BLaER1 (cell line): ENCODE measurements around the gene CA9.

Experiments
- H3K27ac ChIP-seq: shearing (Covaris generic); formaldehyde crosslinking; 2 replicates; pipeline ENCODE4 v1.8.1; 2022
- H3K27me3 ChIP-seq: shearing (Covaris generic); formaldehyde crosslinking; 2 replicates; pipeline ENCODE4 v1.8.1; 2022
- H3K36me3 ChIP-seq: shearing (Covaris generic); formaldehyde crosslinking; 2 replicates; pipeline ENCODE4 v1.8.1; 2022
- H3K4me1 ChIP-seq: shearing (Covaris generic); formaldehyde crosslinking; 2 replicates; pipeline ENCODE4 v1.8.1; 2022
- H3K4me2 ChIP-seq: shearing (Covaris generic); formaldehyde crosslinking; 2 replicates; pipeline ENCODE4 v1.8.1; 2022
- H3K4me3 ChIP-seq: shearing (Covaris generic); formaldehyde crosslinking; 2 replicates; pipeline ENCODE4 v1.8.1; 2022
- H3K9ac ChIP-seq: shearing (Covaris generic); formaldehyde crosslinking; 2 replicates; pipeline ENCODE4 v1.8.1; 2022
- H3K9me3 ChIP-seq: shearing (Covaris generic); formaldehyde crosslinking; 2 replicates; pipeline ENCODE4 v1.8.1; 2022
- H4K20me1 ChIP-seq: shearing (Covaris generic); formaldehyde crosslinking; 2 replicates; pipeline ENCODE4 v1.8.1; 2022
- Cebpa-rat ChIP-seq: shearing (Covaris generic); IDR thresholded peaks from 2 replicates; pipeline ENCODE4 v1.8.1; 2022

Gene CA9

GRCh38 chr9:35690614-35691333, 17.0 kb downstream of the CA9 start:
- Histone ChIP-seq H3K27me3 (no peaks in the 10 kb centered on the region), H3K27ac (peak overlapping the region; percentile 81), H3K4me2 (peak overlapping the region; percentile 93), H3K9me3 (no peaks in the 10 kb centered on the region), H3K4me1 (peaks cover 48% of the 10 kb centered on the region), H3K4me3 (peak overlapping the region; percentile 73), H3K9ac (peak overlapping the region; percentile 79), H3K36me3 (peaks cover 5% of the 10 kb centered on the region), H4K20me1 (no peaks in the 10 kb centered on the region)
- TF ChIP-seq Cebpa-rat, result no peak

- no peaks in the 10 kb centered on the region for H3K27me3 ChIP-seq
- H4K20me1 ChIP-seq, result no peaks in the 10 kb centered on the region
- H3K27ac ChIP-seq, result peak overlapping the region; percentile 81
- H3K36me3 ChIP-seq, result peaks cover 9% of the 10 kb centered on the region
- H3K4me1 ChIP-seq, result peaks cover 47% of the 10 kb centered on the region
- no peaks in the 10 kb centered on the region for H3K9me3 ChIP-seq
- TF ChIP-seq Cebpa-rat, result no peak
- H3K4me2 ChIP-seq, result peak overlapping the region; percentile 93
- peak overlapping the region; percentile 73 for H3K4me3 ChIP-seq
- H3K9ac ChIP-seq, result peak overlapping the region; percentile 79
These were observed 17.6 kb downstream of the CA9 start for GRCh38 chr9:35691334-35691650.

DNA sequence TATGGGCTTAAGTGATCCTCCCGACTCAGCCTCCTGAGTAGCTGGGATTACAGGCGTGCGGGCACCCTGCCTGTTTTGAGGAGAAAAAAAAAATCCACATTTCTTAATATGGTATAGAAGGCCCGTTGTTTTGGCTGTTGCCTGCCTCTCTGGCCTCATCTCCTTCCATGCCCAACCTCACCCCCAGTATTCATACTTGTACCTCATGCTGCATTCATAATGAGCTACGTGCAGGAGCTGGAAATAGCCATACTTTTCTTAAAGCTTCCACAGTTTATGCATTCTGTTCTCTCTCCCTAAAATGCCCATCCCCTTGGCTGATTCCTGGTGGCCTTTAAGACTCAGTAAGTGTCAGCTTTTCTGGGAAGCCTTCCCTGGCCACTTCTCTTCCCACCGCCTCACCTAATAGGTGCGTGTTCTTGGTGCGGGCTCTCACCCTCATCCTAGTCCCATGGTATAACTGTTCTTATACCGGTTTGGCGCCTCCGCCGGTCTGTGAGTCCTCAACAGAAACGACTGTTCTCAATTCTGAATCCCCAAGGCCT, 18.1 kb downstream of the CA9 start:
- Histone ChIP-seq H3K4me3 (no peak overlapping the region), H3K27ac (peak overlapping the region; percentile 81), H3K27me3 (no peaks in the 10 kb centered on the region), H3K9me3 (no peaks in the 10 kb centered on the region), H3K9ac (no peak overlapping the region; the same call in 1 of the 2 replicates), H3K4me1 (peaks cover 42% of the 10 kb centered on the region), H3K36me3 (peaks cover 14% of the 10 kb centered on the region), H3K4me2 (peak overlapping the region; percentile 93), H4K20me1 (no peaks in the 10 kb centered on the region)
- TF ChIP-seq Cebpa-rat, result no peak

GRCh38 chr9:35695943-35696401, 22.2 kb downstream of the CA9 start:
- Histone ChIP-seq H3K27ac (no peak overlapping the region), H3K4me3 (no peak overlapping the region), H3K9ac (no peak overlapping the region), H4K20me1 (no peaks in the 10 kb centered on the region), H3K4me2 (no peak overlapping the region), H3K27me3 (no peaks in the 10 kb centered on the region), H3K36me3 (peaks cover 56% of the 10 kb centered on the region), H3K9me3 (no peaks in the 10 kb centered on the region), H3K4me1 (peaks cover 7% of the 10 kb centered on the region)
- TF ChIP-seq Cebpa-rat, result no peak

- no peak overlapping the region for H3K4me2 ChIP-seq
- no peak for TF ChIP-seq Cebpa-rat
- peaks cover 63% of the 10 kb centered on the region for H3K36me3 ChIP-seq
- no peaks in the 10 kb centered on the region for H3K27me3 ChIP-seq
- no peaks in the 10 kb centered on the region for H3K9me3 ChIP-seq
- H3K9ac ChIP-seq, result no peak overlapping the region
- no peak overlapping the region for H3K4me3 ChIP-seq
- H4K20me1 ChIP-seq, result no peaks in the 10 kb centered on the region
- H3K4me1 ChIP-seq, result no peaks in the 10 kb centered on the region; the same call in 1 of the 2 replicates
- H3K27ac ChIP-seq, result no peak overlapping the region
These were observed 22.9 kb downstream of the CA9 start for GRCh38 chr9:35696520-35697215.

GRCh38 chr9:35697486-35697885, 23.8 kb downstream of the CA9 start:
- no peaks in the 10 kb centered on the region for H3K9me3 ChIP-seq
- no peak for TF ChIP-seq Cebpa-rat
- H4K20me1 ChIP-seq, result no peaks in the 10 kb centered on the region
- H3K4me3 ChIP-seq, result no peak overlapping the region
- H3K27ac ChIP-seq, result no peak overlapping the region
- H3K9ac ChIP-seq, result no peak overlapping the region
- H3K4me2 ChIP-seq, result no peak overlapping the region
- no peaks in the 10 kb centered on the region for H3K4me1 ChIP-seq
- peaks cover 71% of the 10 kb centered on the region for H3K36me3 ChIP-seq
- H3K27me3 ChIP-seq, result no peaks in the 10 kb centered on the region

- TF ChIP-seq Cebpa-rat, result no peak
- no peak overlapping the region for H3K4me2 ChIP-seq
- H3K9ac ChIP-seq, result no peak overlapping the region
- no peaks in the 10 kb centered on the region for H3K27me3 ChIP-seq
- H3K27ac ChIP-seq, result no peak overlapping the region
- no peaks in the 10 kb centered on the region for H3K9me3 ChIP-seq
- no peaks in the 10 kb centered on the region for H3K4me1 ChIP-seq
- H3K4me3 ChIP-seq, result no peak overlapping the region
- no peaks in the 10 kb centered on the region for H4K20me1 ChIP-seq
- peaks cover 78% of the 10 kb centered on the region for H3K36me3 ChIP-seq
These were observed 24.5 kb downstream of the CA9 start for GRCh38 chr9:35698231-35698630.

DNA sequence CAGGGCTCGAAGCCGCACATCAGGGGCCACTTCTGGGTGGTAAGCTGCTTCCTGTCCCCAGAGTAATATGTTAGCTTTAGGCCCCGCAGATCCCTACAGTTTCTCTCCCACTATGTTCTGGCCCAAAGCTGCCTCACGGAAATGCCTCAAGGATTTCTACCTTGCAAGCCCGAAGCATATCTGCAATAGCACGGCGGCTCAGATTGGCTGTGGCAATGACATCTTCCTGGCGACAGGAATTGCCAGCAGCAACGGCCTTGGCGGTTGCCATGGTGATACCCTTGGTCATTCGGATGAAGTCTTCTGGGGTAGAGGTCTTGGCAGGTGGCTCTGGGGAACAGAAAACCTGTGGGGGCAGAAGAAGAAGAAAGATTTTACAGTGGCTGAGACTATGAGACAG, 26.3 kb downstream of the CA9 start:
- Histone ChIP-seq H4K20me1 (no peaks in the 10 kb centered on the region), H3K36me3 (peaks cover 96% of the 10 kb centered on the region), H3K27me3 (no peaks in the 10 kb centered on the region), H3K9ac (no peak overlapping the region), H3K4me2 (no peak overlapping the region), H3K4me3 (no peak overlapping the region), H3K9me3 (no peaks in the 10 kb centered on the region), H3K4me1 (no peaks in the 10 kb centered on the region), H3K27ac (no peak overlapping the region)
- no peak for TF ChIP-seq Cebpa-rat

- Histone ChIP-seq H3K4me1 (no peaks in the 10 kb centered on the region), H3K4me3 (no peak overlapping the region), H3K36me3 (peaks cover 100% of the 10 kb centered on the region), H4K20me1 (no peaks in the 10 kb centered on the region), H3K9me3 (no peaks in the 10 kb centered on the region), H3K9ac (no peak overlapping the region), H3K27ac (no peak overlapping the region), H3K27me3 (no peaks in the 10 kb centered on the region), H3K4me2 (no peak overlapping the region)
- no peak for TF ChIP-seq Cebpa-rat
These were observed 27.2 kb downstream of the CA9 start for GRCh38 chr9:35700942-35701341.

- TF ChIP-seq Cebpa-rat, result no peak
- no peak overlapping the region for H3K9ac ChIP-seq
- peaks cover 100% of the 10 kb centered on the region for H3K36me3 ChIP-seq
- H3K27ac ChIP-seq, result no peak overlapping the region
- H3K4me2 ChIP-seq, result no peak overlapping the region
- no peak overlapping the region for H3K4me3 ChIP-seq
- no peaks in the 10 kb centered on the region for H3K4me1 ChIP-seq
- H4K20me1 ChIP-seq, result no peaks in the 10 kb centered on the region
- H3K27me3 ChIP-seq, result no peaks in the 10 kb centered on the region
- no peaks in the 10 kb centered on the region for H3K9me3 ChIP-seq
These were observed 29.0 kb downstream of the CA9 start for GRCh38 chr9:35702696-35703095.
